ENCODE measurements around the gene UCKL1.
"Not testable (repeated sequence)": the region's sequence is repeated elsewhere in the genome, so short reads cannot be mapped to it uniquely, and the experiment has no call there.

Gene UCKL1

GRCh38 chr20:63935447-63935846 is 20.8 kb downstream of the UCKL1 start:
- no peak for TF ChIP-seq CTCF (conservative IDR thresholded peaks at IDR 0.05; ENCODE audit: control insufficient read depth, insufficient read depth, low read depth, low read length)
- no peak for DNase-seq (ENCODE audit: low read depth)
- H3K4me3 ChIP-seq (ENCODE audit: control insufficient read depth, low read depth, low read length) = no peak overlapping the region

- DNase-seq (ENCODE audit: low read depth) = no peak
- TF ChIP-seq CTCF (conservative IDR thresholded peaks at IDR 0.05; ENCODE audit: control insufficient read depth, insufficient read depth, low read depth, low read length) = peak; percentile 26
- H3K4me3 ChIP-seq (ENCODE audit: control insufficient read depth, low read depth, low read length) = no peak overlapping the region
Observed at GRCh38 chr20:63934271-63935068, 21.7 kb downstream of the UCKL1 start.

- H3K4me3 ChIP-seq (ENCODE audit: control insufficient read depth, low read depth, low read length) = no peak overlapping the region
- DNase-seq (ENCODE audit: low read depth) = no peak
- TF ChIP-seq CTCF (conservative IDR thresholded peaks at IDR 0.05; ENCODE audit: control insufficient read depth, insufficient read depth, low read depth, low read length) = no peak
Observed at GRCh38 chr20:63933646-63934045, 22.6 kb downstream of the UCKL1 start.

- DNase-seq (ENCODE audit: low read depth) = no peak
- no peak for TF ChIP-seq CTCF (conservative IDR thresholded peaks at IDR 0.05; ENCODE audit: control insufficient read depth, insufficient read depth, low read depth, low read length)
- no peak overlapping the region for H3K4me3 ChIP-seq (ENCODE audit: control insufficient read depth, low read depth, low read length)
Observed at GRCh38 chr20:63932606-63933160, 23.5 kb downstream of the UCKL1 start.

GRCh38 chr20:63931735-63932134 is 24.5 kb downstream of the UCKL1 start:
- H3K4me3 ChIP-seq (ENCODE audit: control insufficient read depth, low read depth, low read length) = no peak overlapping the region
- TF ChIP-seq CTCF (conservative IDR thresholded peaks at IDR 0.05; ENCODE audit: control insufficient read depth, insufficient read depth, low read depth, low read length) = no peak
- DNase-seq (ENCODE audit: low read depth) = no peak

GRCh38 chr20:63930971-63931553 is 25.2 kb downstream of the UCKL1 start:
- H3K4me3 ChIP-seq (ENCODE audit: control insufficient read depth, low read depth, low read length) = no peak overlapping the region
- TF ChIP-seq CTCF (conservative IDR thresholded peaks at IDR 0.05; ENCODE audit: control insufficient read depth, insufficient read depth, low read depth, low read length) = no peak
- DNase-seq (ENCODE audit: low read depth) = no peak

- not testable (repeated sequence) for DNase-seq (ENCODE audit: low read depth); H3K4me3 ChIP-seq (ENCODE audit: control insufficient read depth, low read depth, low read length)
Observed at GRCh38 chr20:63929473-63929883, 26.7 kb downstream of the UCKL1 start.
